ENCODE data around the gene CHCHD6. TPM values are rescaled to one million over a fixed set of nuclear protein-coding genes. Genes with fewer than 3 reads are reported as not detected.

CHCHD6 gene
- total RNA-seq, 4 donors from 2014 or later, result 30.3 to 46.5 (median 33.6) TPM

- TF ChIP-seq, protein P1, sequence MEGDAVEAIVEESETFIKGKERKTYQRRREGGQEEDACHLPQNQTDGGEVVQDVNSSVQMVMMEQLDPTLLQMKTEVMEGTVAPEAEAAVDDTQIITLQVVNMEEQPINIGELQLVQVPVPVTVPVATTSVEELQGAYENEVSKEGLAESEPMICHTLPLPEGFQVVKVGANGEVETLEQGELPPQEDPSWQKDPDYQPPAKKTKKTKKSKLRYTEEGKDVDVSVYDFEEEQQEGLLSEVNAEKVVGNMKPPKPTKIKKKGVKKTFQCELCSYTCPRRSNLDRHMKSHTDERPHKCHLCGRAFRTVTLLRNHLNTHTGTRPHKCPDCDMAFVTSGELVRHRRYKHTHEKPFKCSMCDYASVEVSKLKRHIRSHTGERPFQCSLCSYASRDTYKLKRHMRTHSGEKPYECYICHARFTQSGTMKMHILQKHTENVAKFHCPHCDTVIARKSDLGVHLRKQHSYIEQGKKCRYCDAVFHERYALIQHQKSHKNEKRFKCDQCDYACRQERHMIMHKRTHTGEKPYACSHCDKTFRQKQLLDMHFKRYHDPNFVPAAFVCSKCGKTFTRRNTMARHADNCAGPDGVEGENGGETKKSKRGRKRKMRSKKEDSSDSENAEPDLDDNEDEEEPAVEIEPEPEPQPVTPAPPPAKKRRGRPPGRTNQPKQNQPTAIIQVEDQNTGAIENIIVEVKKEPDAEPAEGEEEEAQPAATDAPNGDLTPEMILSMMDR (IDR thresholded peaks at IDR 0.05), result no peak
- no peak for TF ChIP-seq EP300 (IDR thresholded peaks at IDR 0.05)
- no peak for TF ChIP-seq POLR2A (IDR thresholded peaks at IDR 0.05)
- no peaks in the 10 kb centered on the region for H3K9me3 ChIP-seq
- H3K4me3 ChIP-seq, result no peak overlapping the region
- H3K4me1 ChIP-seq, result peaks cover 0 to 24% (median 6%) of the 10 kb centered on the region in 4 donors
- no peak for DNase-seq (ENCODE audit: low spot score in 2 of 2)
- WGBS, 2 donors, result 84 to 91% methylated on average over 8 of the region's 8 CpGs
- H3K27ac ChIP-seq, result no peak overlapping the region
- H3K36me3 ChIP-seq, result no peaks in the 10 kb centered on the region
- H3K27me3 ChIP-seq, result no peaks in the 10 kb centered on the region
These were observed 114.5 kb downstream of the CHCHD6 start for GRCh38 chr3:126818400-126819095.

DNA sequence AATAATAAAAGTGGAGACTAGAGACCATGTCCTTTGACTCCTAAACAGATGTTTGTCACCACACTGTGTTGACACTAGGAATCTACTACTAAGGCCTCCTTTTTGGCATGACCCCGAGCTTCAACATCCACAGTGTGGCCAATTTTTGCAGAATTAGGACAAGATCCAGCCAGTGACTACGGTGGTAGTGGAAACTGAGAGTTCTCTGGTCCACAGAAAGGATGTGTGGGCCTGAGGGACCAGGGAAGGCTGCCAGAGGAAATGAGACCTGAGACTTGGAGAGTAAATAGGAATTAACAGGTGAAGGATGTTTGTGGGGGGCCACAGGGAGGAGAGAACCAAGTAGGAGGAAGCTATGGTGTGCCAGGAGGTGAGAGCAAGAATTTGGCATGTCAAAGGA lies 122.7 kb downstream of the CHCHD6 start:
- no peaks in the 10 kb centered on the region for H3K9me3 ChIP-seq
- no peaks in the 10 kb centered on the region for H3K36me3 ChIP-seq
- WGBS, 2 donors, result 69 to 76% methylated on average over 2 of the region's 2 CpGs
- H3K27ac ChIP-seq, result peak overlapping the region in 1 of 4 donors; percentile 72
- H3K4me3 ChIP-seq, result no peak overlapping the region
- no peaks in the 10 kb centered on the region for H3K27me3 ChIP-seq
- no peaks in the 10 kb centered on the region for H3K4me1 ChIP-seq
- no peak for DNase-seq (ENCODE audit: low spot score in 2 of 2)
- TF ChIP-seq, protein P1 (IDR thresholded peaks at IDR 0.05), result no peak
- TF ChIP-seq EP300 (IDR thresholded peaks at IDR 0.05) (no peak), POLR2A (IDR thresholded peaks at IDR 0.05) (no peak)

DNA sequence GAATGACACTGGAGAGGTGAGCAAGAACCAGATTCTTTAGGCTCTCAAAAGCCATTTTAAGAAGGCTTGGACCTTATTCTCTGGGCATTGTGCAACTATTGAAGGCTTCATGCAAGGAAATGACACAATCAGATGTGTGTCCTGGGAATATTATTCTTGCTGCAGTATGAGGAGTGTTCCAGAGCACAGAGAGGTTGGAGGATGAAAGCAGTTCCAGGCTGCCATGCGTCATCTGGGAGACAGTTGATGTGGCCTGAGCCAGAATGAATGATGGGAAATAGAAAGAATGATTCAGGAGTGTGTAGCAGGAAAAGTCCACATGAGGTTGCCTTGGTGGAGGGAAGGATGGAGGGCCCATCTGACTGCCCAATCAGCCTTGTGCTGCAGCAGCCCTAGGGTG lies 123.1 kb downstream of the CHCHD6 start:
- H3K36me3 ChIP-seq, result no peaks in the 10 kb centered on the region
- H3K27me3 ChIP-seq, result no peaks in the 10 kb centered on the region
- H3K9me3 ChIP-seq, result no peaks in the 10 kb centered on the region
- H3K4me1 ChIP-seq, result no peaks in the 10 kb centered on the region
- no peak overlapping the region for H3K4me3 ChIP-seq
- WGBS, 2 donors, result 71 to 79% methylated on average over 1 of the region's 1 CpG
- peak overlapping the region in 1 of 4 donors; percentile 72 for H3K27ac ChIP-seq
- DNase-seq (ENCODE audit: low spot score in 2 of 2), result peak in 1 of 2 donors; percentile 52
- TF ChIP-seq EP300 (IDR thresholded peaks at IDR 0.05), result peak in 1 of 2 donors; percentile 68
- TF ChIP-seq POLR2A (IDR thresholded peaks at IDR 0.05), result no peak

- H3K4me1 ChIP-seq, result peaks cover 0 to 2% (median 0%) of the 10 kb centered on the region in 4 donors
- no peaks in the 10 kb centered on the region for H3K27me3 ChIP-seq
- no peaks in the 10 kb centered on the region for H3K9me3 ChIP-seq
- peak in 1 of 2 donors; percentile 24 for DNase-seq (ENCODE audit: low spot score in 2 of 2)
- TF ChIP-seq, protein P1 (IDR thresholded peaks at IDR 0.05), result no peak
- TF ChIP-seq EP300 (IDR thresholded peaks at IDR 0.05) (peak in 1 of 2 donors; percentile 16), POLR2A (IDR thresholded peaks at IDR 0.05) (no peak)
- no peak overlapping the region for H3K4me3 ChIP-seq
- 72 to 78% methylated on average over 5 of the region's 5 CpGs for WGBS, 2 donors
- no peaks in the 10 kb centered on the region for H3K36me3 ChIP-seq
- H3K27ac ChIP-seq, result peak overlapping the region in 2 of 4 donors; percentile 4 to 60
These were observed 124.3 kb downstream of the CHCHD6 start for GRCh38 chr3:126828306-126828705.

DNA sequence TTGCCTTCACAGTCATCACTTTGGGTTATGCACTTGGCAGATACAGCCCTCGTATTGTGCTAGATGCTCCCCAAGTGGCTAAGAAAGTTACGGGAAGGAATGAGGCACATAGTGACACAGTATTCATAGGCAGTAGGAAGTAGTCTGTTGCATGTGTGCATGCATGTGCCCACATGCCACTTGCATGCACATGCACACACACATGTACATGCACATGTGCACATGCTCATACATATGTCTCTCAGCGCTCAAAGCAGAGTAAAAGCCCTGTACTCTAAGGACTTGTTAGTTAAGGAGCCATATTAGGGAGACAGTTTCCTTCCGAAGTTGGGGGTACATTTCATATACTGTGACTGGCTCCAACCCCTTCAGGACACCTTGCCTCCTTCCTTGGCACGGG lies 128.9 kb downstream of the CHCHD6 start:
- WGBS, 2 donors, result 83 to 92% methylated on average over 5 of the region's 5 CpGs
- H3K27ac ChIP-seq, result no peak overlapping the region
- peaks cover 0 to 8% (median 0%) of the 10 kb centered on the region in 3 donors for H3K36me3 ChIP-seq
- H3K9me3 ChIP-seq, result no peaks in the 10 kb centered on the region
- H3K4me1 ChIP-seq, result peaks cover 0 to 2% (median 0%) of the 10 kb centered on the region in 4 donors
- TF ChIP-seq POLR2A (IDR thresholded peaks at IDR 0.05) (no peak), EP300 (IDR thresholded peaks at IDR 0.05) (no peak)
- TF ChIP-seq, protein P1 (IDR thresholded peaks at IDR 0.05), result no peak
- no peak overlapping the region for H3K4me3 ChIP-seq
- DNase-seq (ENCODE audit: low spot score in 2 of 2), result no peak
- no peaks in the 10 kb centered on the region for H3K27me3 ChIP-seq
